Mesenchymal stem cell (in vitro differentiated cells and primary cell): ENCODE data around the gene SLCO4C1.

Experiments used
- DNase-seq: peaks from one replicate; pipeline ENCODE4 v3.0.0-alpha.2; 2013
- H2AFZ ChIP-seq: one replicate; pipeline ENCODE4 v1.6.1; 2013; ENCODE audit warnings: low read depth, mild to moderate bottlenecking, control low read depth, inconsistent platforms, low read length, moderate library complexity
- H2AK5ac ChIP-seq: 2 replicates; pipeline ENCODE4 v1.6.1; 2013; ENCODE audit warnings: low read length, moderate library complexity, mild to moderate bottlenecking, inconsistent platforms; ENCODE audit not compliant: severe bottlenecking
- H2BK120ac ChIP-seq: one replicate; pipeline ENCODE4 v1.6.1; 2013; ENCODE audit warnings: low read depth, mild to moderate bottlenecking, inconsistent platforms, low read length, moderate library complexity
- H2BK12ac ChIP-seq, 2 experiments: one replicate each; pipeline ENCODE4 v1.6.1; 2013; ENCODE audit warnings: inconsistent platforms in 2 of 2, low read length in 2 of 2, mild to moderate bottlenecking in 2 of 2, moderate library complexity in 2 of 2, control low read depth in 1 of 2
- H2BK15ac ChIP-seq: one replicate; pipeline ENCODE4 v1.6.1; 2013; ENCODE audit warnings: mild to moderate bottlenecking, low read depth, inconsistent platforms; ENCODE audit not compliant: poor library complexity, severe bottlenecking
- H2BK5ac ChIP-seq: 2 replicates; pipeline ENCODE4 v1.6.1; 2013; ENCODE audit warnings: low read depth, mild to moderate bottlenecking, low read length, control low read depth, inconsistent platforms; ENCODE audit not compliant: poor library complexity, severe bottlenecking
- H3K14ac ChIP-seq, 2 experiments: one replicate each; pipeline ENCODE4 v1.6.1; 2013; ENCODE audit warnings: inconsistent platforms in 2 of 2, low read length in 2 of 2, control low read depth in 1 of 2, mild to moderate bottlenecking in 1 of 2, moderate library complexity in 1 of 2
- H3K18ac ChIP-seq, 2 experiments: one replicate each; pipeline ENCODE4 v1.6.1; 2013; ENCODE audit warnings: inconsistent platforms in 2 of 2, low read length in 2 of 2, control low read depth in 1 of 2, low read depth in 1 of 2, mild to moderate bottlenecking in 1 of 2
- H3K23ac ChIP-seq, 2 experiments: one replicate each; pipeline ENCODE4 v1.6.1; 2013; ENCODE audit warnings: inconsistent platforms in 2 of 2, low read length in 2 of 2, mild to moderate bottlenecking in 2 of 2, moderate library complexity in 2 of 2, control low read depth in 1 of 2
- H3K27ac ChIP-seq: 2 replicates; pipeline ENCODE4 v1.5.1; 2013; ENCODE audit warnings: mild to moderate bottlenecking, moderate library complexity, low read length, control low read depth, inconsistent platforms; ENCODE audit not compliant: poor library complexity, severe bottlenecking
- H3K27me3 ChIP-seq, 2 experiments: 2 replicates each; pipeline versions ENCODE4 v1.6.1 to v1.7.0; 2013; ENCODE audit warnings: low read length in 2 of 2, mild to moderate bottlenecking in 2 of 2, moderate library complexity in 2 of 2, control low read depth in 1 of 2, inconsistent platforms in 1 of 2; ENCODE audit not compliant: control insufficient read depth in 1 of 2, insufficient read depth in 1 of 2
- H3K36me3 ChIP-seq, 2 experiments: 2 replicates each; pipeline versions ENCODE4 v1.6.1 to v1.7.0; 2013; ENCODE audit warnings: low read length in 2 of 2, control low read depth in 1 of 2, inconsistent platforms in 1 of 2, low read depth in 1 of 2, mild to moderate bottlenecking in 1 of 2; ENCODE audit not compliant: insufficient read depth in 2 of 2, control insufficient read depth in 1 of 2
- H3K4ac ChIP-seq, 2 experiments: one replicate each; pipeline ENCODE4 v1.6.1; 2013; ENCODE audit warnings: inconsistent platforms in 2 of 2, low read length in 2 of 2, mild to moderate bottlenecking in 2 of 2, moderate library complexity in 2 of 2, control low read depth in 1 of 2, low read depth in 1 of 2
- H3K4me1 ChIP-seq: 2 replicates; pipeline ENCODE4 v1.6.1; 2013; ENCODE audit warnings: low read depth, low read length, control low read depth; ENCODE audit not compliant: control insufficient read depth, insufficient read depth
- H3K4me2 ChIP-seq: 2 replicates; pipeline ENCODE4 v1.6.1; 2013; ENCODE audit warnings: low read length, mild to moderate bottlenecking, inconsistent platforms; ENCODE audit not compliant: poor library complexity, severe bottlenecking
- H3K4me3 ChIP-seq, 2 experiments: 2 replicates each; pipeline versions ENCODE4 v1.5.1 to v1.7.0; 2013; ENCODE audit warnings: low read length in 2 of 2, mild to moderate bottlenecking in 2 of 2, control low read depth in 1 of 2, low read depth in 1 of 2; ENCODE audit not compliant: insufficient read depth in 1 of 2
- H3K79me1 ChIP-seq: replicated peaks from 2 replicates; pipeline ENCODE4 v1.6.1; 2013; ENCODE audit warnings: mild to moderate bottlenecking, control low read depth, low read length, inconsistent platforms; ENCODE audit not compliant: poor library complexity, severe bottlenecking
- H3K9ac ChIP-seq: 2 replicates; pipeline ENCODE4 v1.7.0; 2013; ENCODE audit warnings: mild to moderate bottlenecking, low read length, moderate library complexity
- H3K9me3 ChIP-seq: 2 replicates; pipeline ENCODE4 v1.7.0; 2013; ENCODE audit warnings: mild to moderate bottlenecking, low read length; ENCODE audit not compliant: control insufficient read depth
- H4K8ac ChIP-seq: one replicate; pipeline ENCODE4 v1.6.1; 2013; ENCODE audit warnings: inconsistent platforms, mild to moderate bottlenecking, low read length, moderate library complexity
- H4K91ac ChIP-seq: one replicate; pipeline ENCODE4 v1.6.1; 2013; ENCODE audit warnings: mild to moderate bottlenecking, low read length, inconsistent platforms
- WGBS: methylation state at CpG from one replicate; pipeline ENCODE4 v1.1.7; 2013; ENCODE audit warnings: mixed read lengths; 5-methylcytosine and 5-hydroxymethylcytosine counted together

The SLCO4C1 gene

DNA sequence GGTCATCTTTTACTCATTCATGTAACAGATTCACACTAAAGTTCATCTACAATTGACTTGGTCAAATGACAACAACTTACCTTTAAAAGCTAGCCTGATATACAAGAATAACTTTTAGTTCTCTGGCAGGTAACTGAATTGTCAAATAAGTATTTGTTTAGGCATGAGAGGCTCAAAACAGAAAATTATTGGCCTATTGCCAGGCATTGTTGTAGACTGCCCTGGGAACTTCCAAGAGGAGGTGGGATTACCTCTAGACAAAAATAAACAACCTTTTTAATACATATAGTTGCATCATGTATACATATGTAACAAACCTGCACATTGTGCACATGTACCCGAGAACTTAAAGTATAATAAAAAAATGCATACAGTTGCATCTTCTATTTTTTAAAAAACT is 18.2 kb upstream of the SLCO4C1 start:
- H3K36me3 ChIP-seq = no peaks in the 10 kb centered on the region
- H2BK5ac ChIP-seq = no peak overlapping the region
- H3K4me3 ChIP-seq = no peak overlapping the region
- H3K4ac ChIP-seq = no peak overlapping the region
- peaks cover 5% of the 10 kb centered on the region for H3K4me1 ChIP-seq
- H3K9ac ChIP-seq = no peak overlapping the region
- no peak overlapping the region for H3K18ac ChIP-seq
- H3K4me2 ChIP-seq = no peak overlapping the region
- H3K23ac ChIP-seq = no peak overlapping the region
- no peak for DNase-seq
- no peak overlapping the region for H2BK12ac ChIP-seq
- no peaks in the 10 kb centered on the region for H3K9me3 ChIP-seq
- no peaks in the 10 kb centered on the region for H3K79me1 ChIP-seq
- no CpG with 5 or more reads among the region's 1 CpG for WGBS
- no peak overlapping the region for H2AK5ac ChIP-seq
- no peak overlapping the region for H2AFZ ChIP-seq
- H3K27me3 ChIP-seq = no peaks in the 10 kb centered on the region
- H4K91ac ChIP-seq = no peak overlapping the region
- H2BK120ac ChIP-seq = no peak overlapping the region
- no peak overlapping the region for H3K14ac ChIP-seq
- no peak overlapping the region for H3K27ac ChIP-seq
- no peak overlapping the region for H4K8ac ChIP-seq
- H2BK15ac ChIP-seq = no peak overlapping the region

GRCh38 chr5:102313912-102314311 is 17.8 kb upstream of the SLCO4C1 start:
- no peaks in the 10 kb centered on the region for H3K27me3 ChIP-seq
- H2BK15ac ChIP-seq = no peak overlapping the region
- H2AFZ ChIP-seq = no peak overlapping the region
- no peak overlapping the region for H4K8ac ChIP-seq
- H3K9ac ChIP-seq = no peak overlapping the region
- H4K91ac ChIP-seq = no peak overlapping the region
- H2BK120ac ChIP-seq = no peak overlapping the region
- no peaks in the 10 kb centered on the region for H3K36me3 ChIP-seq
- no peak for DNase-seq
- no peak overlapping the region for H2BK12ac ChIP-seq
- no peaks in the 10 kb centered on the region for H3K79me1 ChIP-seq
- no peak overlapping the region for H3K23ac ChIP-seq
- H2BK5ac ChIP-seq = no peak overlapping the region
- WGBS = 87% methylated on average over 2 of the region's 2 CpGs
- peak overlapping the region; percentile 25 for H3K27ac ChIP-seq
- no peak overlapping the region for H3K4me3 ChIP-seq
- H2AK5ac ChIP-seq = peak overlapping the region; percentile 94
- no peak overlapping the region for H3K4ac ChIP-seq
- peaks cover 5% of the 10 kb centered on the region for H3K4me1 ChIP-seq
- no peak overlapping the region for H3K18ac ChIP-seq
- H3K4me2 ChIP-seq = no peak overlapping the region
- peak overlapping the region in 1 of 2 experiments; percentile 84 for H3K14ac ChIP-seq
- no peaks in the 10 kb centered on the region for H3K9me3 ChIP-seq

DNA sequence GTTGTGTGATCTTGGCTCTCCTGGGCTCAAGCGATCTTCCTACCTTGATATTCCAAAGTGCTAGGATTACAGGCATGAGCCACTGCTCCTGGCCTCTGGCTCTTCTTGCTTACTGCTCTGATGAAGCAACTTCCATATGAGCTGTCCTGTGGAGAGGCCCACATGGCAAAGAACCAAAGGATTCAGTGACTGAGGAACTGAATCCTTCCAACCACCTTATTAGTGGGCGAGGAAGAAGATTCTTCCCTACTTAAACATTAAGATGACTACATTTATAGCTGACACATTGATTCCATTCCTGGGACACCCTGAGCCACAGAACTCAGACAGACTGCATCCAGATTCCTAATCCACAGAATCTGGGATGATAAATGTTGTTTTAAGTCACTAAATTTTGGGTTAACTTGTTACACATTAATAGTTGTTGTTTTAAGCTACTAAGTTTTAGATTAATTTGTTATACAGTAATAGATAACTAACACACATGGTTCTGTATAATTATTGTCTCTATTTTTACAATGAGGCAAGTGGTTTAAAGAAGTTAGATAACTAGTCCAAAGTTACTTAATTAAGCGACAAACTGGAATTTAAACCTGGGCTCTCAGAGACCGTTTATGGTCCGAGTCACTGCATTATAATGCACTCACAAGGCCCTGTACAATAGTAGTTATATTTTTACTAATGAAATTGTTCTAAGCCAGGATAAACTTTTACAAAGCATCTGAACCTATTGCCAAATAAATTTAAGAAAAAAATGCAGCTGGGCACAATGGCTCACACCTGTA is 16.7 kb upstream of the SLCO4C1 start:
- H3K36me3 ChIP-seq = no peaks in the 10 kb centered on the region
- peak overlapping the region; percentile 22 for H2BK5ac ChIP-seq
- H2BK120ac ChIP-seq = no peak overlapping the region
- H3K14ac ChIP-seq = no peak overlapping the region
- peak overlapping the region; percentile 95 for H3K27ac ChIP-seq
- peak overlapping the region; percentile 29 for H3K9ac ChIP-seq
- H3K18ac ChIP-seq = no peak overlapping the region
- no peaks in the 10 kb centered on the region for H3K27me3 ChIP-seq
- no peak overlapping the region for H2BK15ac ChIP-seq
- peaks cover 5% of the 10 kb centered on the region for H3K4me1 ChIP-seq
- H2BK12ac ChIP-seq = no peak overlapping the region
- DNase-seq = peak; percentile 4
- no peak overlapping the region for H2AFZ ChIP-seq
- no peak overlapping the region for H3K4me2 ChIP-seq
- H3K4ac ChIP-seq = no peak overlapping the region
- H3K79me1 ChIP-seq = no peaks in the 10 kb centered on the region
- WGBS = 100% methylated on average over 2 of the region's 5 CpGs
- H3K4me3 ChIP-seq = no peak overlapping the region
- no peak overlapping the region for H3K23ac ChIP-seq
- no peak overlapping the region for H2AK5ac ChIP-seq
- H4K91ac ChIP-seq = no peak overlapping the region
- H4K8ac ChIP-seq = no peak overlapping the region
- no peaks in the 10 kb centered on the region for H3K9me3 ChIP-seq

DNA sequence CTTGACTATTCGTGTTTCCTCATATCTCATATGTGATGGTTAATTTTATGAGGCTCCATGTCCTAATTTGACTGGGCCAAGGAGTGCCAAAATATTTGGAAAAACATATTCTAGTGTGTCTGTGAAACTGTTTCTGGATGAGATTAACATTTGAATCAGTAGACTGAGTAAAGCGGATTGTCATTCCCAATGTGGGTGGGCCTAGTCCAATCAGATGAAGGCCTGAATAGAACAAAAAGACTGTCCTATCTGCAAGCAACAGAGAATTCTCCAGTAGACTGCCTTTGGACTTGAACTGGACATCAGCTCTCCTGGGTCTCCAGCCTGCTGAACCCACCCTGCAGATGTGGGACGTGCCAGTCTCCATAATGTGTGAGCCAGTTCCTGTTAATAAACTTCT is 13.5 kb upstream of the SLCO4C1 start:
- no peaks in the 10 kb centered on the region for H3K36me3 ChIP-seq
- no peak overlapping the region for H3K9ac ChIP-seq
- no peak overlapping the region for H3K27ac ChIP-seq
- H3K4me2 ChIP-seq = no peak overlapping the region
- no peak overlapping the region for H3K18ac ChIP-seq
- H2BK5ac ChIP-seq = no peak overlapping the region
- H3K14ac ChIP-seq = no peak overlapping the region
- peaks cover 7% of the 10 kb centered on the region for H3K4me1 ChIP-seq
- no peak overlapping the region for H4K8ac ChIP-seq
- no peak overlapping the region for H2BK12ac ChIP-seq
- H3K9me3 ChIP-seq = no peaks in the 10 kb centered on the region
- 100% methylated on average over 2 of the region's 3 CpGs for WGBS
- no peak overlapping the region for H3K4me3 ChIP-seq
- H2AK5ac ChIP-seq = peak overlapping the region; percentile 49
- no peak overlapping the region for H4K91ac ChIP-seq
- H2BK15ac ChIP-seq = no peak overlapping the region
- no peak overlapping the region for H3K4ac ChIP-seq
- H2AFZ ChIP-seq = no peak overlapping the region
- H3K79me1 ChIP-seq = no peaks in the 10 kb centered on the region
- no peak for DNase-seq
- H2BK120ac ChIP-seq = no peak overlapping the region
- no peak overlapping the region for H3K23ac ChIP-seq
- H3K27me3 ChIP-seq = no peaks in the 10 kb centered on the region
